Epidermal melanocyte (primary cell): ENCODE results near the gene ASMTL.
"Not testable (repeated sequence)": the region's sequence is repeated elsewhere in the genome, so short reads cannot be mapped to it uniquely, and the experiment has no call there.

Experiments used
- DNase-seq: peaks from one replicate; pipeline ENCODE4 v3.0.0; 2011; ENCODE audit warnings: low spot score; ENCODE audit not compliant: insufficient read length

The ASMTL gene

DNA sequence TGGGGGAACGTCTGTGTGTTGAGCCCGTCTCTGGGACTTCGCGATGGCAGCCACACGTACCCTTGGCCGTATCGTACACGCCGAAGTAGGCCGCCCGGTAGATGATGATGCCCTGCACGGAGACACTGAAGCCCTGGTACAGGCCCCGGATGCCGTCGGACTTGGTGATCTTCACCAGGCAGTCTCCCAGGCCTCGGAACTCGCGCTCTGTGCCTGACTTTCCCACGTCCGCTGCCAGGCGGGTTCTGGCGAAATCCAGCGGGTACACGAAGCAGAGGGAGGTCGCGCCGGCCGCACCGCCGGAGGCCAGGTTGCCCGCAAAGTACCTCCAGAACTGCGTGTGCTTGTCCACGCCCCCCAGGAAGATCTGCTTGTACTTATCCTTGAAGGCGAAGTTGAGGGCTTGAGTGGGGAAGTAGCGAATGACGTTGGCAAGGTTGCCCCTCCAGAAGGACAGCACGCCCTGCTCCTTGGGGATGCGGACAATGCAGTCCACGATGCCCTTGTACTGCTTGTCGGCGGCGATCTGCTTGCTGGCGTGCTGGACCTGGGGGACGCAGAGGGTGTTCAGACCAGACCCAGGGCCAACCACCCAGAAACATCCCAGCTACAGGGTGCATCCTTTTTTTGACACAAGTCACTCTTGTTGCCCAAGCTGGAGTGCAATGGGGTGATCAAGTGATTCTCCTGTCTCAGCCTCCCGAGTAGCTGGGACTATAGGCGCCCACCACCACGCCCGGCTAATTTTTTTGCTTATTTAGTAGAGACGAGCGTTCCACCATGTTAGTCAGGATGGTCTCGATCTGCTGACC, 63.3 kb downstream of the ASMTL start:
- no peak for DNase-seq

DNA sequence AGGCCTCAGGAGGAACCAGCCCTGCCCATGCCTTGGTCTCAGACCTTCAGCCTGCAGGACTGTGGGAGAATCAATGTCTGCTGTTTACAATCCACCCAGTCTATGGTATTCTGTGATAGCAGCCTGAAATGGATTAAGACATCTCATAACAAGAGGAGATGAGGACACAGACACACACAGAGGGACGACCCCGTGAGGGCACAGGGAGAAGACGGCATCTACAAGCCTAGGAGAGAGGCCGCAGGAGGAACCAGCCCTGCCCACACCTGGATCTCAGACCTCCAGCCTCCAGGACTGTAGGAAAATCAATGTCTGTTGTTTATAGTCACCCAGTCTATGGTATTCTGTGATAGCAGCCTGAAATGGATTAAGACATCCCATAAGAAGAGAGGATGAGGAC, 64.1 kb downstream of the ASMTL start:
- DNase-seq: no peak

DNA sequence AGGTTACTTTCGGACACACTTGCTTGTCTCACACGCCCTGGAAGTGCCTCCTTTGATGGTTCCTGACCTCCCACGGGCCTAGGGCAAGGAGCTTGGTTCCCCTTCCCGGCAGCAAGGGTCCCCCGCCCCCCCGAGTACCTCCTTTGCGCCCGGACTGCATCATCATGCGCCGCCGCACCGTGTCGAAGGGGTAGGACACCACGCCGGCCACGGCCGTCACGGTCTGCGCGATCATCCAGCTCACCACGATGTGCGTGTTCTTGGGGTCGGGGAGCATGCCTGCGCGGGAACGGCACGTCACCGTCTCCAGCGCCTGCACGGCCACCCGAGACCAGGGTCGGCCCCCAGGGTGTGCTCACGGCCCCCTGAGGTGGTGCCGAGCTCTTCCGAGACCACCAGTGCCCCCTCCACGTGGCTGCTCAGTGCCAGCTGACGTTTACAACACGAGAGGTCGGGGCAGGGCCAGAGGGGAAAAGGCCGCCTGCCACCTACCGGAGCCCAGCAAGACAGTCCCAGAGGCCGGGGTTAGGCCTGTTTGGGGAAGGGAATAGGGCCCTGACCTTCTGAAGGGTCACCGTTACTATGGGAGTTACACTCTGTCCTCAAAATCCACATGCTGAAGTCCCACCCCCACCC, 65.5 kb downstream of the ASMTL start:
- no peak for DNase-seq

DNA sequence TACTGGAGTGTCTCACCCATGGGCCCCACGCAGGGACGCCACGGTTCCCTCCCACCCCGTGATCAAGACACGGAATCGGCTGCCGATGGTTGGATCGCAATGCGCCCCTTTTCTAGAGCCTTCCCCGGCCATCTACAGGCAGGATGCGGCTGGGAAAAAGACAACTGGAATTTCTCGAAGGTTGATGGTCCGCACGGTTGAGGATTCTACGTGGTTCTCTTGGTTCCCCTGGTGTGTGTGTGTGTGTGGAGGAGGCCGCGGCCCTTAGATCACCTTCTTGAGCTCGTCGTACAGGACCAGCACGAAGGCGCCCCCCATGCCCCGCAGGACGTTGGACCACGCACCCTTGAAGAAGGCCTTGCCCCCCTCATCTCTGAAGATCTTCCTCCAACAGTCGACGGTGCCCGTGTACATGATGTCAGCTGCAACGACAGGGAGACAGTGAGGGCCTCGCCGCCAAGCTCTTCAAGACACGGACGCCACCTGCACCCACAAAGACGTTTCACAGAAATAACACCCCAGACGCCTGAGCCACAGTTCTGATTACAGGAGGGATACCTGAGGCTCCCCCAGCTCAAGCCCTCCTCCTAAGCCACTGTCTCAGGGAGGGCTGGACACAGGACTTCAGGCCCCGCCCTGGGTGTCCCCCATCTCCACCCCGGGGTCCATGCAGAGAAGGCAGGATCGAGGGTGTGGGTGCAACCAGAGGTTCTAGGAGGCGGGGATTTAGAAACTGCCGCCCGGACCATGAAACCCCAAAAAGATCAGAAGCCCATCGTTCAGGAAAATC, 66.2 kb downstream of the ASMTL start:
- no peak for DNase-seq

DNA sequence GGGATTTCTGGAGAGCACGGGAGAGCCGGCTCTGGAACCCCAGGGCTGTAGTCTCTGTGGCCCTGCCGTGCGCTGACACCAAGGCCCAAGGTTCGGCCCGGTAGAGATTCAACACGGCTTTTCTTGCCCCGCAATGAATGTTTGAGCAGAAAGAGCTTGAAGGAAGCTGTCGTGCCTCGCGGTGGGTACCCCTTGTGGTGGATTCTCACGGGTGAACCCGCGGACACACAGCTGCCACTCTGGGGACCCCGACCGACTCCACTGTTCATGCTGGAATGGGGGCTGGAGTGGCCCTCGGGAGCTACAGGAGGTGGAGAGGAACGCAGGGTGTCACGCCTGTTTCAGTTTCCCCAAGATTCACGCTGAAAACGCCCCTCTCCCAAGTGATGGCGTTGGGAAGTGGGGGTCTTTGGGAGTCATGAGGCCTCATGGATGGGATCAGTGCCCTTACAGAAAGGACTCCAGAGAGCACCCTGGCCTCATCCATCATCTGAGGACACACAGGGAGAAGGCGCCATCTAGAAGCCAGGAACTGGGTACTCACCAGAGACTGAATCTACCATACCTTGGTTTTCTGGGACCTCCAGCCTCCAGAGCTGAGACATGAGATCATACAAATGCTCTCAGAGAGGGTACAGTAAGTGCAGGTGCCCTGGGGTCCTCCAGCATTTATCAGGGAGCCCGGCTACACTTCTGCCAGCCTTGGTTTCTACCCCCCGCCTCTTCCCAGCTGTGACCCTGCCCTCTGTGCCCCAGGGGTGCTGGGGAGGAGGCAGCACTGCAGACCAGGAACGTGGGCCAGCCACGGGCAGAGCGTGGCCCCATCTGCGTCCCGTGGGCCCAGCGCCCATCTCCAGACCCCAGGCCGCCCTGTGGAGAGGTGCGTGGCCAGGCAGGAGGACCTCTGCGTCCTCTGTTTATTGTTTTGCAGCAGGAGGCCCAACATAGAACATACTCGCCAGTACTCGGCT, 67.2 kb downstream of the ASMTL start:
- no peak for DNase-seq

- DNase-seq: no peak
These were observed 68.0 kb downstream of the ASMTL start for GRCh38 chrX:1384658-1385252.

GRCh38 chrX:1380672-1381233, 72.0 kb downstream of the ASMTL start:
- no peak for DNase-seq

GRCh38 chrX:1378306-1378759, 74.4 kb downstream of the ASMTL start:
- no peak for DNase-seq

- no peak for DNase-seq
These were observed 84.4 kb downstream of the ASMTL start for GRCh38 chrX:1368385-1368698.

DNA sequence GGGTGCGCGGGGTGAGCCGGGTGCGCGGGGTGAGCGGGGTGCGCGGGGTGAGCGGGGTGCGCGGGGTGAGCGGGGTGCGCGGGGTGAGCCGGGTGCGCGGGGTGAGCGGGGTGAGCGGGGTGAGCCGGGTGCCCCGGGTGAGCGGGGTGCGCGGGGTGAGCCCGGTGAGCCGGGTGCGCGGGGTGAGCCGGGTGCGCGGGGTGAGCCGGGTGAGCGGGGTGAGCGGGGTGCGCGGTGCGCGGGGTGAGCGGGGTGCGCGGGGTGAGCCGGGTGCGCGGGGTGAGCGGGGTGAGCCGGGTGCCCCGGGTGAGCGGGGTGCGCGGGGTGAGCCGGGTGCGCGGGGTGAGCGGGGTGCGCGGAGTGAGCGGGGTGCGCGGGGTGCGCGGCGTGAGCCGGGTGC, 86.3 kb downstream of the ASMTL start:
- not testable (repeated sequence) for DNase-seq

DNA sequence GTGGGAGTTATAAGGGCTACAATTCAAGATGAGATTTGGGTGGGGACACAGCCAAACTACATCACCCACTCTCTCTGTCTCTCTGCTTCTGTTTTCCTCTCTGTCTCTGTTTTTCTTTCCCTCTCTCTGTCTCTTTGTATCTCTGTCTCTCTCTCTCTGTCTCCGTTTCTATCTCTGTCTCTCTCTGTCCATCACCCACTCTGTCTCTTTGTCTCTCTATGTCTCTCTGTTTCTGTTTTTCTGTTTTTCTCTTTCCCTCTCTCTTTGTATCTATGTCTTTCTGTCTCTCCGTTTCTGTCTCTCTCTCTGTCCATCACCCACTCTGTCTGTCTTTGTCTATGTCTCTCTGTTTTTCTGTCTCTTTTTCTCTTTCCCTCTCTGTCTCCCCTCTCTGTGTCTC, 90.8 kb downstream of the ASMTL start:
- no peak for DNase-seq

DNA sequence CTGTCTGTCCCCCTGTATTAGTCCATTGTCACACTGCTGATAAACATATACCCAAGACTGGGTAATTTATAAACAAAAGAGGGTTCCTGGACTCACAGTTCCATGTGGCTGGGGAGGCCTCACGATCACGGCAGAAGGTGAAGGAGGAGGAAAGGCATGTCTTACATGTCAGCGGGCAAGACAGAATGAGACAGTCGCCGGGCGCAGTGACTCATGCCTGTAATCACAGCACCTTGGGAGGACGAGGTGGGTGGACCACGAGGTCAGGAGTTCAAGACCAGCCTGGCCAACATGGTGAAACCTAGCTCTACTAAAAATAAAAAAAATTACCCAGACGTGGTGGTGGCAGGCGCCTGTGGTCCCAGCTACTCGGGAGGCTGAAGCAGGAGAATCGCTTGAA, 91.4 kb downstream of the ASMTL start:
- DNase-seq: no peak

- DNase-seq: no peak
These were observed 92.5 kb downstream of the ASMTL start for GRCh38 chrX:1360171-1360570.

DNA sequence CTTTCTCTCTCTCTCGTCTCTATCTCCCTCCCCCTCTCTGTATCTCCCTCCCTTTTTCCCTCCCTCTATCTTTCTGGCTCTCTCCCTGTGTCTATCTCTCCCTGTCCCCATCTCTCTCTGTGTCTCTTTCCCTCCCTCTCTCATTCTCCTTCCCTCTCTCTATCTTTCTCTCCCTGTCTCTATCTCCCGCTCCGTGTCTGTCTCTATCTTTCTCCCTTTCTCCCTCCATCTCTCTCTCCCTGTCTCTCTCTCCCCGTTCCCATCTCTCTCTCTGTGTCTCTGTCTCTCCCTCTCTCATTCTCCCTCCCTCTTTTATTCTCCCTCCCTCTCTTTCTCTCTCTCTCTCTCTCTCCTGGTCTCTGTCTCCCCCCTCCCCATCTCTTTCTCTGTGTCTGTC, 93.2 kb downstream of the ASMTL start:
- no peak for DNase-seq

DNA sequence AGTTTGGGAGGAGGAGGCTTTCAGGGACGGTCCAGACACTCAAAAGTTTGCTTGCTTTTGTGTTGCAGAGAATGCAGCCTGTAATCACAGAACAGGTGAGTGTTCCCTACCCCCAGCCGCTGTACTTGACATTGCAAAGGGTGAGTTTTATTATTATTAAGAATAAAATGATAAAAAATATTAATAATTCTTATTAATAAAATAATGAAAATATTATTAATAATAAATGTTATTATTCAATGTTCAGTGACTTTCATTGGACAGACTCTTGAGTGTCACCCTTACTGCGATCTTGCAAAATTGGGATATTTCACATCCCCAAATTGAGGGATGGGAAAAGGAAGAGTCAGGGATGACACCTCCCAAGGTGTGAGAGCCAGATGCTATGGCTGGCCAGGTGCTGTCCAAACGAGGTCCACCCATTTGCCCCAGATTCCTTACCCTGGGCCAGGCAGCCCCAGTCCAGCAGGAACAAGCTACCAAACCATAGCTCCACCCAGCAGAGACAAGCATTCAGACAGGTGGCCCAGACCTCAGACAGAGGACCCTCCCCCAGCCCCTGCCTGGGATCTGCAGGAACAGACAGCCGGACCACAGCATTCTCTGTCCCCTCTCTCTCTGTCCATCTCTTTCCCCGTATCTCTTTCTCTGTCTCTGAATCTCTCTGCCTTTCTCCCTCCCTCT, 93.8 kb downstream of the ASMTL start:
- DNase-seq: no peak

DNA sequence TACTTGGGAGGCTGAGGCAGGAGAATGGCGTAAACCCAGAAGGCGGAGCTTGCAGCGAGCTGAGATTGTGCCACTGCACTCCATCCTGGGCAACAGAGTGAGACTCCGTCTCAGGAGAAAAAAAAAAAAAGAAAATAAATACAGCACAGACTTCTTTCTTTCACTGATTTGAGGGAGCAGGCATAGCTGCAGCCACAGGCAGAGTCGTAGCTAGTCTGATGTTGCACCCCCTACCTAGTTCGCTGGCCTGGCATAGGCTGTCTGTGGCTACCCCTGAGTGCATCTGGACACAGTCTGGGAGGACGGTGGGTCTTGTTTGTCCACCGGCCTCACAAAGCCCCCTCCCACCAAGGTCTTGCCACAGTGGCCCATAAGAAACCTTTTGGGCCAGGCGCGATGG, 94.7 kb downstream of the ASMTL start:
- DNase-seq: no peak

DNA sequence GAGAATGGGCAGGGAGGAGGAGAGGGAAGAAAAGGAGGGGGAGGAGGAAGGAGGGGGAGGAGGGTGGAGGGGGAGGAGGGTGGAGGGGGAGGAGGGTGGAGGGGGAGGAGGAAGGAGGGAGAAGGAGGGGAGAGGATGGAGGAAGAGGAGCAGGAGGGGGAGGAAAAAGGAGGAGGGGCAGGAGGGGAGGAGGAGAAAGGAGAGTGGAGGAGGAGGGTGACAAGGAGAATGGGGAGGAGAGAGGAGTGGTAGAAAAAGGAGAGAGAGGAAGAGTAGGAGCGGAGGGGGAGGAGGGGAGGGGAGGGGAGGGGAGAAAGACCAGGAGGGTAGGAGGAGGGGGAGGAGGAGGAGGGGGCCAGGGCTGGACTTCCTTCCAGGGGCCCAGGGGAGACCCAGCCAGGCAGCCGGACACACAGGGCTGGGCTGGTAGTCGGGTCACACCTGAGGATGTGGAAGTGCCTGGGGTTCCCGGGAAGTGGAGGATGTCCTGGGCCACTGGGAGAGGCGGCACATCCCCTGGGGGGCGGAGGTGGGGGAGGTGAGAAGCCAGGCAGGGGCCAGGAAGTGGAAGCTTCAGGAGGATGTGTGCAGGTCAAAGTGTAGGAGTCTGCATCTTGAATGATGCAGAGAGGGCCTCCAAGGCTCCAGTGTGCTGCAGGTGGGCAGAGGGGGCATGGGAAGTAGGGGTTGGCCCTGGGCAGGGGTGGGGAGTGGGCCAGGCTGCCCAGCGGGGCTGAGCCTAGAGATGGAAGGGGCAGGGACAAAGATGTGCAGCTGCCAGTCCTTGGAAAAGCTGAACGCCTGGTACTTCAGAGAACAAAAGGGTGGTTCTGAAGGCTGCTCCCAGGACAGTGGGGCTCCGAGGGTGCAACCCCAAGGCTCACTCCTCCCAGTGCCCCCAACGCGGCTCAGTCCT, 97.3 kb downstream of the ASMTL start:
- DNase-seq: no peak

DNA sequence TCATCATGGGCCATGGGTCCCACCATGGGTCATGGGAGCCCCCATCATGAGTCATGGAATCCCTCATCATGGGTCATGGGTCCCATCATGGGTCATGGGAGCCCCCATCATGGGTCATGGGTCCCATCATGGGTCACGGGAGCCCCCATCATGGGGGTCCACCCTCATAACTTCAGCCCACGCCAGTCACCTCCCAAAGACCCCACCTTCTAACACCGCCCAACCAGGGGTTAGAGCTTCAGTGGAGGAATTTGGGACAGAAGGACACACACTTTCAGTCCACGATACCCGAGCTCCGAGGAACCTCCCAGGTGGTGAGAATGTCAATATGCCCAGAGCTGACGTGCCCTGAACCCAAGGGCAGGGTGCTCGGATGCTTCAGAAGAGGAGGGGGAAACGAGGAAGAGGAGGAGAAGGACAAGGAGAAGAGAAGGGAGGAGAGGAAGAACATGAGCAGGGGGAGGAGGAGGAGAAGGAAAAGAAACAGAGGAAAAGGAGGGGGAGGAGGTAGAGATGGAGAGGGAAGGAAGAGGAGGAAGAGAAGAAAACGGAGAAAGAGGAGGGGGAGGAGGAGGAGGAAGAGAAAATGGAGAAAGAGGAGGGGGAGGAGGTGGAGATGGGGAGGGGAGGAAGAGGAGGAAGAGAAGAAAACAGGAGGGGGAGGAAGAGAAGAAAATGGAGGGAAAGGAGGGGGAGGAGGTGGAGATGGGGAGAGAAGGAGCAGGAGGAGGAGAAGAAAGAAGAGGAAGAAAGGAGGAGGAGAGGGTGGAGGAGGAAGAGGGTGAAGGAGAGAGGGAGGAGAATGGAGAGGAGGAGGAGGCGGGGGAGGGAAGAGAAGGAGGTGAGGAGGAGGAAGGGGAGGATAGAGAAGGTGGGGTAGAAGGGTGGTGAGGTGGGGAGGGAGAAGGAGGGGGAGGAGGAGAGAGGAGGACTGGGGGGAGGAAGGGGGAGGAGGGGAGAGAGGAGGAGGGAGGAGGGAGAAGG, 98.4 kb downstream of the ASMTL start:
- no peak for DNase-seq
